Mucosa of descending colon (tissue), 3 donors: ENCODE results near the gene AGRP. TPM values are rescaled to one million over a fixed set of nuclear protein-coding genes. Genes with fewer than 3 reads are reported as not detected.
A peak's percentile ranks its signal among the peaks of the same experiment; 100 is the strongest.
"Not testable (repeated sequence)": the region's sequence is repeated elsewhere in the genome, so short reads cannot be mapped to it uniquely, and the experiment has no call there.

Experiments used
- ATAC-seq: fragments of 200-7000 bp; cut with Tn5 transposase; one replicate; pipeline ENCODE4 v1.9.1; 2020; ENCODE audit warnings: mild to moderate bottlenecking, moderate library complexity
- DNase-seq, 3 donors: peaks; one replicate each; pipeline ENCODE4 v3.0.0-alpha.2; 2020
- H3K36me3 ChIP-seq: fragments of 200-600 bp; one replicate; pipeline ENCODE4 v1.8.0; 2021; ENCODE audit warnings: low read depth, mild to moderate bottlenecking
- H3K4me1 ChIP-seq: fragments of 200-600 bp; one replicate; pipeline ENCODE4 v1.8.0; 2021; ENCODE audit warnings: low read depth, mild to moderate bottlenecking
- H3K4me3 ChIP-seq: fragments of 200-600 bp; one replicate; pipeline ENCODE4 v1.8.0; 2021; ENCODE audit warnings: mild to moderate bottlenecking
- H3K9me3 ChIP-seq: fragments of 200-600 bp; one replicate; pipeline ENCODE4 v1.8.0; 2021; ENCODE audit warnings: mild to moderate bottlenecking
- CTCF ChIP-seq: fragments of 200-600 bp; IDR thresholded peaks from one replicate; pipeline ENCODE4 v1.8.0; 2022; ENCODE audit warnings: antibody characterized with exemption, mild to moderate bottlenecking
- intact Hi-C, 2 donors: fragments of 100-400 bp; cut with DNase I in 1 of 2; cut with micrococcal nuclease in 1 of 2; formaldehyde crosslinking; loops; one replicate each; pipeline versions ENCODE4 v1.11.0 to v1.11.1; 2022; cut with DNase I, micrococcal nuclease
- total RNA-seq, 3 donors: library from RNA; stranded (reverse); fragmentation: NEBNext Ultra II Directional in 2 of 3; extraction: Animal tissue kit (Norgen Biotek cat#: 25700) in 2 of 3; gene quantifications; one replicate each; pipeline versions ENCODE4 v1.2.1 to v1.2.4, GENCODE V29; 2021 to 2023
- donor health status: DM: no; HTN: no; CAD: no; lungs with moderate emphysema.
- donor health status: DM: no; HTN: no; CAD: no.
- donor health status: DM: no; HTN: yes; CAD: no.

The AGRP gene
- total RNA-seq, 3 donors from 2014 or later = not detected

GRCh38 chr16:67489401-67490083, 6.2 kb upstream of the AGRP start:
- intact Hi-C loops = no loop called here
- no peak for DNase-seq
- H3K4me3 ChIP-seq = no peak overlapping the region
- no peak for ATAC-seq
- no peak for TF ChIP-seq CTCF
- H3K9me3 ChIP-seq = no peaks in the 10 kb centered on the region
- no peaks in the 10 kb centered on the region for H3K36me3 ChIP-seq
- no peaks in the 10 kb centered on the region for H3K4me1 ChIP-seq

- H3K36me3 ChIP-seq, H3K4me1 ChIP-seq, H3K9me3 ChIP-seq, intact Hi-C loops, DNase-seq, H3K4me3 ChIP-seq, ATAC-seq: not testable (repeated sequence)
Measured at GRCh38 chr16:67487561-67487960, 4.2 kb upstream of the AGRP start.

GRCh38 chr16:67486805-67487204, 3.5 kb upstream of the AGRP start:
- DNase-seq = no peak
- TF ChIP-seq CTCF = no peak
- Histone ChIP-seq H3K4me3 (no peak overlapping the region), H3K36me3 (no peaks in the 10 kb centered on the region), H3K4me1 (peaks cover 10% of the 10 kb centered on the region), H3K9me3 (no peaks in the 10 kb centered on the region)
- ATAC-seq = no peak
- intact Hi-C loops = no loop called here

- intact Hi-C loops = no loop called here
Measured at GRCh38 chr16:67483731-67484525, 581 bp upstream of the AGRP start.

GRCh38 chr16:67482233-67482924, 968 bp downstream of the AGRP start:
- Histone ChIP-seq H3K4me1 (peaks cover 33% of the 10 kb centered on the region), H3K4me3 (no peak overlapping the region), H3K9me3 (no peaks in the 10 kb centered on the region), H3K36me3 (peaks cover 4% of the 10 kb centered on the region)
- ATAC-seq = no peak
- TF ChIP-seq CTCF = no peak
- peak; percentile 17 to 61 (median 39) for DNase-seq
- intact Hi-C loops = no loop called here

More at GRCh38 chr16:67483731-67484525, 581 bp upstream of the AGRP start:
- Histone ChIP-seq H3K4me3 (no peak overlapping the region), H3K36me3 (peaks cover 4% of the 10 kb centered on the region), H3K4me1 (peaks cover 27% of the 10 kb centered on the region), H3K9me3 (no peaks in the 10 kb centered on the region)
- DNase-seq (no peak), ATAC-seq (no peak)
- no peak for TF ChIP-seq CTCF
